Measurements from ENCODE around the gene NPEPPS. TPM values are rescaled to one million over a fixed set of nuclear protein-coding genes. Genes with fewer than 3 reads are reported as not detected.

The NPEPPS gene
- total and polyA plus RNA-seq, 2 of the 13 experiments (the other 11 are each of a cell fraction or from before 2014, with no cell fraction given) = 53.5 to 127 TPM

DNA sequence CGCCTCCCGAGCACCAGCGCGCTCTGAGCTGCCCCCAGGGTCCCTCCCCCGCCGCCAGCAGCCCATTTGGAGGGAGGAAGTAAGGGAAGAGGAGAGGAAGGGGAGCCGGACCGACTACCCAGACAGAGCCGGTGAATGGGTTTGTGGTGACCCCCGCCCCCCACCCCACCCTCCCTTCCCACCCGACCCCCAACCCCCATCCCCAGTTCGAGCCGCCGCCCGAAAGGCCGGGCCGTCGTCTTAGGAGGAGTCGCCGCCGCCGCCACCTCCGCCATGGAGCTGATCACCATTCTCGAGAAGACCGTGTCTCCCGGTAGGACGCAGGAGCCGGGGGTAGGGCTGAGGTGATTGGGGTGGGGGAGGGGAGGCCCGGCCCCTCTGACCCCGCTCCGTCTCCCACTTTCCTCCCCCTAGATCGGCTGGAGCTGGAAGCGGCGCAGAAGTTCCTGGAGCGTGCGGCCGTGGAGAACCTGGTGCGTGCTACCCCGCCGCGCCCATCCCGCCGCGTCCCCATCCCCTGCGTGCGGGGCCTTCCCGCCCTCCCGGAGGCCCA, 119.1 kb downstream of the NPEPPS start (continued):
- TF ChIP-seq, protein P1, sequence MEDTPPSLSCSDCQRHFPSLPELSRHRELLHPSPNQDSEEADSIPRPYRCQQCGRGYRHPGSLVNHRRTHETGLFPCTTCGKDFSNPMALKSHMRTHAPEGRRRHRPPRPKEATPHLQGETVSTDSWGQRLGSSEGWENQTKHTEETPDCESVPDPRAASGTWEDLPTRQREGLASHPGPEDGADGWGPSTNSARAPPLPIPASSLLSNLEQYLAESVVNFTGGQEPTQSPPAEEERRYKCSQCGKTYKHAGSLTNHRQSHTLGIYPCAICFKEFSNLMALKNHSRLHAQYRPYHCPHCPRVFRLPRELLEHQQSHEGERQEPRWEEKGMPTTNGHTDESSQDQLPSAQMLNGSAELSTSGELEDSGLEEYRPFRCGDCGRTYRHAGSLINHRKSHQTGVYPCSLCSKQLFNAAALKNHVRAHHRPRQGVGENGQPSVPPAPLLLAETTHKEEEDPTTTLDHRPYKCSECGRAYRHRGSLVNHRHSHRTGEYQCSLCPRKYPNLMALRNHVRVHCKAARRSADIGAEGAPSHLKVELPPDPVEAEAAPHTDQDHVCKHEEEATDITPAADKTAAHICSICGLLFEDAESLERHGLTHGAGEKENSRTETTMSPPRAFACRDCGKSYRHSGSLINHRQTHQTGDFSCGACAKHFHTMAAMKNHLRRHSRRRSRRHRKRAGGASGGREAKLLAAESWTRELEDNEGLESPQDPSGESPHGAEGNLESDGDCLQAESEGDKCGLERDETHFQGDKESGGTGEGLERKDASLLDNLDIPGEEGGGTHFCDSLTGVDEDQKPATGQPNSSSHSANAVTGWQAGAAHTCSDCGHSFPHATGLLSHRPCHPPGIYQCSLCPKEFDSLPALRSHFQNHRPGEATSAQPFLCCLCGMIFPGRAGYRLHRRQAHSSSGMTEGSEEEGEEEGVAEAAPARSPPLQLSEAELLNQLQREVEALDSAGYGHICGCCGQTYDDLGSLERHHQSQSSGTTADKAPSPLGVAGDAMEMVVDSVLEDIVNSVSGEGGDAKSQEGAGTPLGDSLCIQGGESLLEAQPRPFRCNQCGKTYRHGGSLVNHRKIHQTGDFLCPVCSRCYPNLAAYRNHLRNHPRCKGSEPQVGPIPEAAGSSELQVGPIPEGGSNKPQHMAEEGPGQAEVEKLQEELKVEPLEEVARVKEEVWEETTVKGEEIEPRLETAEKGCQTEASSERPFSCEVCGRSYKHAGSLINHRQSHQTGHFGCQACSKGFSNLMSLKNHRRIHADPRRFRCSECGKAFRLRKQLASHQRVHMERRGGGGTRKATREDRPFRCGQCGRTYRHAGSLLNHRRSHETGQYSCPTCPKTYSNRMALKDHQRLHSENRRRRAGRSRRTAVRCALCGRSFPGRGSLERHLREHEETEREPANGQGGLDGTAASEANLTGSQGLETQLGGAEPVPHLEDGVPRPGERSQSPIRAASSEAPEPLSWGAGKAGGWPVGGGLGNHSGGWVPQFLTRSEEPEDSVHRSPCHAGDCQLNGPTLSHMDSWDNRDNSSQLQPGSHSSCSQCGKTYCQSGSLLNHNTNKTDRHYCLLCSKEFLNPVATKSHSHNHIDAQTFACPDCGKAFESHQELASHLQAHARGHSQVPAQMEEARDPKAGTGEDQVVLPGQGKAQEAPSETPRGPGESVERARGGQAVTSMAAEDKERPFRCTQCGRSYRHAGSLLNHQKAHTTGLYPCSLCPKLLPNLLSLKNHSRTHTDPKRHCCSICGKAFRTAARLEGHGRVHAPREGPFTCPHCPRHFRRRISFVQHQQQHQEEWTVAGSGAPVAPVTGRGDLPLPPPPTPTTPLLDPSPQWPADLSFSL (CRISPR knock-in tag; IDR thresholded peaks at IDR 0.05) = no peak
- TF ChIP-seq SP5 (CRISPR knock-in tag; IDR thresholded peaks at IDR 0.05; ENCODE audit: borderline replicate concordance, low read depth) (no peak), ZNF160 (CRISPR knock-in tag; IDR thresholded peaks at IDR 0.05) (no peak), TRAFD1 (CRISPR knock-in tag; IDR thresholded peaks at IDR 0.05; ENCODE audit: borderline replicate concordance) (0 out of 2 replicates have a peak, but pooled peaks have one; percentile 26), ZBTB1 (CRISPR knock-in tag; IDR thresholded peaks at IDR 0.05; ENCODE audit: borderline replicate concordance) (0 out of 2 replicates have a peak, but pooled peaks have one; percentile 89), NR2F6 (IDR thresholded peaks at IDR 0.05) (peak; percentile 5; the same call in 1 of the 2 replicates), NR2F6 (CRISPR knock-in tag; IDR thresholded peaks at IDR 0.05) (no peak), PHF8 (CRISPR knock-in tag; IDR thresholded peaks at IDR 0.05) (peak; percentile 58), ZNF17 (CRISPR knock-in tag; IDR thresholded peaks at IDR 0.05) (no peak), KLF12 (CRISPR knock-in tag; IDR thresholded peaks at IDR 0.05; ENCODE audit: borderline replicate concordance) (no peak), ZNF687 (CRISPR knock-in tag; IDR thresholded peaks at IDR 0.05) (no peak)
- TF ChIP-seq, protein P2, sequence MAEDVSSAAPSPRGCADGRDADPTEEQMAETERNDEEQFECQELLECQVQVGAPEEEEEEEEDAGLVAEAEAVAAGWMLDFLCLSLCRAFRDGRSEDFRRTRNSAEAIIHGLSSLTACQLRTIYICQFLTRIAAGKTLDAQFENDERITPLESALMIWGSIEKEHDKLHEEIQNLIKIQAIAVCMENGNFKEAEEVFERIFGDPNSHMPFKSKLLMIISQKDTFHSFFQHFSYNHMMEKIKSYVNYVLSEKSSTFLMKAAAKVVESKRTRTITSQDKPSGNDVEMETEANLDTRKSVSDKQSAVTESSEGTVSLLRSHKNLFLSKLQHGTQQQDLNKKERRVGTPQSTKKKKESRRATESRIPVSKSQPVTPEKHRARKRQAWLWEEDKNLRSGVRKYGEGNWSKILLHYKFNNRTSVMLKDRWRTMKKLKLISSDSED (CRISPR knock-in tag; IDR thresholded peaks at IDR 0.05) = peak; percentile 70; the same call in 1 of the 2 replicates
